T-helper 22 cell (primary cell): ENCODE results near the gene GGT6.

ENCODE experiments used
- DNase-seq: peaks from one replicate; pipeline ENCODE4 v3.0.0-alpha.2; 2020; ENCODE audit warnings: low read depth

GGT6 gene

DNA sequence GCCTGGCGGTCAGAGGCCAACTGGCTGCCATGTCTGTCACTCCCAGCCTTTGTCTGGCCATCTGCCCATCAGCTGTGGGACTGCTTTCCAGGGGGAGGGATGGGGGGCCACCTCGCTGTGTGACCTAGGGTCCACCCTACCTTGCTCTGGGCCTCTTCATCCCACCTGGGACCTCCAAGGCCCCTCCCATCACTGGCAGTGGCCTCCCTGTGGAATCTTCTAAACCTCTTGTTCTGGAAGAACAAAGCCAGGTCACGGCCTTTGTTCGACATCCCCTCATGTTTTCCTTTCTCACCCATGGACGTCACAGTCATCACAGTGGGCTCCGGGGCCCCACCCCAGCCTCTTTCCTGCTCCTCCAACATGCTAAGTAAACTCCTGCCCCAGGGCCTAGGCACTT lies 37.7 kb downstream of the GGT6 start:
- DNase-seq: no peak

DNA sequence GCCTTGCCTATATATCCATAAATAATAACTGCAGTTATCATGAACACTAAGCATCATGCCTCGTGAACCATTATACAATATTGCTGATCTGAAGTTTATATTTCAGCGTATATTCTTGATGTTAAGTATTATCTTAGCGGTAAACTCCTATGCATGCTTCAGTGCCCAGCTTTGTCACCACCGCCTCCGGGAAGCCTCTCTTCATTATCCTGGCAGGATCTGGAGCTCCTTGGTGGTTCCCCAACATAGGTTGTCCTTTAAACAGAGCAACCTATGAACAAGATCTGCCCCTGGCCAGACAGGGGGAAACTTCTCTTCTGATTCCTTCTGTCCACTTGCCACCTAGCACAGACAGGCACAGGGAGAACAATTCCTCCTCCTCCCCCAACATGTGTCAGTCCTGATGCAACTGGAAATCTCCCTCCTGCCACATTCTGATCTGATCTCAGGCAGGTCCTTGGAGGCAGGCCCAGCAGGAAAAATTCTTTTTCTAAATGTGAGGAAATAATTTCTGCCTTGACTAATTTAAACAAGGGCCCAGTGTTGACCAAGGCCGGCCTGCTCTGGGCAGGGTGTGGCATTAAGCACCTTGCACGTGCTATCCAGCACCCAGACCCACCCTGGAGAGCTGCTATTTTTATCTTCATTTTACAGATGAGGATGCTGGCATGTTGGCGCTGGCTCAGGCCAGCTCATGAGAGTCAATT lies 39.3 kb downstream of the GGT6 start:
- DNase-seq: no peak

DNA sequence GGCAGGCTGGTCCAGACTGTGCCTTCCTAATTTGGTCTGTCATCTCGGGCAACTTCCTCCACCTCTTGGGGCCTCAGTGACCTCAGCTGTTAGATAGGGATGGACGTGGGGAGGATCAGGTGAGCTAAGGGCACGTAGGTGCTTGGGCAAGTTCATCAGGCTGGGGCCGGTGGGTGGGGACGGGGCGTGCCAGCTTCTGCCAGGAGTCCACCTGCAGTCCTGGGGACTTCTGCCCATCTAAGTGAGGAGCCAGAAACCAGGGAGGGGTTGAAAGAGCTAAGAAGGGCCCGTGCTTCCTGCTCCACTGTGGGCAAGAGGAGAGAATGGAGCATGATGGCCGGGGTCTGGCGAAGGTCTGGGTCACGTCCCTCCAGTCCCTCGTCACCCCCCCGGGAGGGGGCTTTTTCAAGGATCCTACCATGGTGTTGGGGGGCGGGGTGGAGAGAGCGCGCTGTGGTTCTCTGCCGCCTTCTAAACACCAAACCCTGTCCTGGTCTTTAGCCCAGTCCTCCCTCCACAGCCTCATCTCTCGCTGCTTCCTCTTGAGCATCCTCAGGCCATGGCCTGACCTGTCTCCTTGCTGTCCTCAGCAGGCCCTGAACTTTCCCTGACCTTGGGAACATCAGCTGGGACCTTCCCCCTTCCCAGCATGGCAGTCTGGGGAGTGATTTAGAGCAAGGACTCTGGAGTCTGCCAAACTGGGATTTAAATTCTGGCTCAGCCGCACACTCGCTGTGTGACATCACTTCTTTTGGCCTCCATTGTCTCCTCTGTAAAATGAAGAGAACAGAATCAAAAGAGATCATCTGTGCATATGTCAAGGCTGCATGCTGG lies 40.1 kb downstream of the GGT6 start:
- no peak for DNase-seq

DNA sequence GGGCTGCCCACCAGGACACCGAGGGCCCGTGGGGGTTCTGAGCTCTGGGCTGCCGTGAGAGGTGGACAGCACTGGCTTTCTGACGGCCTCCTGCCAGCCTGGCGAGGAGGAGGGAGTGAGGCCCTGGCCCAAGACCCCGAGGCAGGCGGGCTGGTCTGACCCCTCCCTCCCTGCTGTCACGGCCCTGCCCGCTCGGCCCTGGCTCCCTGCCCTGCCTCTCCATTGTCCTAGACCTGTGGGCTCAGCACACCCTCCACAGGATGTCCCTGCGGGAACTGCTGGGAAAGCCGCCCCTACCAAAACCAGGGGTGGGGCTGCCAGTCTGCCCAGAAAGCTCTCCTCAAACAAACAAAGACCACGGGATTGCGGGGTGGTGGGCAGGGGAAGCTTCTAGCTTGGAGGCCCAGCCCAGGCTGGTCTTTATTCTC lies 41.0 kb downstream of the GGT6 start:
- no peak for DNase-seq

DNA sequence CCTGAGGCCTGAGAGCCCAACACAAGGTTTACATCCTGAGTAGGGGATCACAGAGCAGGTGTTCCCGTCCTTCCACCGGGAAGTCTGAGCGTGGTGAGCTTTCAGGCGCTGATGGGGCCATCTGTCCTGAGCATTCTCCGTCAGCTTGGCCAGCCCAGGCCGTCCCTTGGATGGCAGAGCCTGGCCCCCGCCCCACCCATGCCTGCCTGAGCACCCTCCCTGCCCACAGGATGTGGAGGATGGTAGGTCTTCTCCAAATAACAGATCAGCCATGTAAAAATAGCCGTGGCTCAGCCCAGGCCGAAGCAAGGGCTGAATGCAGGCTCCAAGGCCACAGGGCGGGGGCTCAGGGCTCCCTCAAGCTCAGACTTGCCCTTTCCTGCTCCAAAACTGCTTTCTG lies 41.5 kb downstream of the GGT6 start:
- no peak for DNase-seq

DNA sequence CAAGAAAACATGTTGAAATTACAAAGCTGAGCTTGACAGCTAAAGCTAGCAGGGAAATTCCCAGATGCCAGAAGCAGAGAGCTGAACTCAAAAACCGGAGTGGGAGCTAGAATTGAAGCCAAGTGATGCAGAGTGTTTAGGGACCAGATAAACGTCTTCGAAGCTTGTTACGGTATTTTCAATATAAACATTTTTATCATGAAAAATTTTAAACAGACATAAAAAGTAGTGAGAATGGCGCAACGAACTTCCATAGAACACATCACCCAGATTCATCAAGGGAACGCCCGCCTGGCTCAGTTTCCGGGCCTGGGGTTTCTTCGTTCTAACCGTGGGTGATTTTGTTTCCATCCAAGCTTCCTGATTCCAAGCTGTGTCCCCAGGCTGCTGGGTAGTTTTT lies 43.6 kb downstream of the GGT6 start:
- no peak for DNase-seq

DNA sequence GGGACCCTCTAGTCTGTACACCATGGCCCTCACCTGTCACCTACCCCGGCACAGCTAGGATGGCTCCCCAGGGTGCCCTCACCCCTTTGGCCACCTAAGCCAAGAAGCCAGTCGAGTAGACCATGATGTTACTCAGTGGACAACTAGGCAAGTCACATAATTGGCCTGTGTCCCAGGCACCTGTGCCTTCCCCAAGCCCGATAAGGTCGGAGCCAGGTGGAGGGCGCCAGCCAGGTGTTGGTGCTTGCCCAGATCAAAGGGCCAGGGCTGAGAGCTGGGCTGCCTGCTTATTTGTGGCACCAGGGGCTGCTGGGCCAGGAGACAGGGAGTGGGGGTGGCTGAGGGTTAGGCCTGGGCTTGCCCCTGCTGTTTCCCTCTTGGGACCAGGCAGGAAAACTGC lies 44.9 kb downstream of the GGT6 start:
- DNase-seq: no peak

DNA sequence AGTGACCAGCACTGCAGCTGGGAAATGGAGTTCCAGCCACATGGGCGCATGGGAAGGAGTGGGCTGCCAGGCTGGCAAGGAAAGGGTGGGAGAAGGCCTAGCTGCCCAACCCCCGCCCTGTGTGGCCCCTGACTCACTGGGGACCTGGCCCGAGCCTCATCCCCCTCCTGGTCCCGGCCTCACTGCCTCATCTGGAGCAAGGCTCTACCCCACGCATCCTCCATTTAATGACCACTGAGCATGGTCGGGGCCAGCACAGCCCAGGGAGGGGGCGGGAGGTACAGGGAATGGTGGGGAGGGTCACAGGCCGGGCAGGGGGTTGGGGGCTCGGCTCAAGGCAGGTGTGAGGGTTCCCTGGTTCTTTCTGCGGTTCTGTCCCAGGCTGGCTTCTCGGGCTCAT lies 45.6 kb downstream of the GGT6 start:
- DNase-seq: no peak

DNA sequence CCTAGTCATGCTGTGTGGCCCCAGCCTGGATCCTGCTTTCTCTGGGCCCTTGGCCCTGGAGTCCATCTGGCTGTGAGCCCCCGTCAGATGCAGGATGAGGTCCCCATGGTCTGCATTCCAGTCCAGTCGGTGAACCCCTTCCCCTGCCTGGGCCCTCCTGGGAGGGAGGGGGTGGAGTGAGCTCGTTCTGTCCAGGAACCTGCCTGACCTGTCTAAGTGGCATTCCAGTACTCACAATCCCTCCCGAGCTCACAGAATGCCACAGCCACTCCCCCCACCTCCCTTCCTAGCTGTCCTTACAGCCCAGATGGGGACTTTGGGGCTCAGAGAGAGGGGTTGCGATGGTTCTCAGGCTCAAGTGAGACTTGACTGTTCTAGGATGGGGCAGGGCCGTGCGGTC lies 46.2 kb downstream of the GGT6 start:
- DNase-seq: no peak

DNA sequence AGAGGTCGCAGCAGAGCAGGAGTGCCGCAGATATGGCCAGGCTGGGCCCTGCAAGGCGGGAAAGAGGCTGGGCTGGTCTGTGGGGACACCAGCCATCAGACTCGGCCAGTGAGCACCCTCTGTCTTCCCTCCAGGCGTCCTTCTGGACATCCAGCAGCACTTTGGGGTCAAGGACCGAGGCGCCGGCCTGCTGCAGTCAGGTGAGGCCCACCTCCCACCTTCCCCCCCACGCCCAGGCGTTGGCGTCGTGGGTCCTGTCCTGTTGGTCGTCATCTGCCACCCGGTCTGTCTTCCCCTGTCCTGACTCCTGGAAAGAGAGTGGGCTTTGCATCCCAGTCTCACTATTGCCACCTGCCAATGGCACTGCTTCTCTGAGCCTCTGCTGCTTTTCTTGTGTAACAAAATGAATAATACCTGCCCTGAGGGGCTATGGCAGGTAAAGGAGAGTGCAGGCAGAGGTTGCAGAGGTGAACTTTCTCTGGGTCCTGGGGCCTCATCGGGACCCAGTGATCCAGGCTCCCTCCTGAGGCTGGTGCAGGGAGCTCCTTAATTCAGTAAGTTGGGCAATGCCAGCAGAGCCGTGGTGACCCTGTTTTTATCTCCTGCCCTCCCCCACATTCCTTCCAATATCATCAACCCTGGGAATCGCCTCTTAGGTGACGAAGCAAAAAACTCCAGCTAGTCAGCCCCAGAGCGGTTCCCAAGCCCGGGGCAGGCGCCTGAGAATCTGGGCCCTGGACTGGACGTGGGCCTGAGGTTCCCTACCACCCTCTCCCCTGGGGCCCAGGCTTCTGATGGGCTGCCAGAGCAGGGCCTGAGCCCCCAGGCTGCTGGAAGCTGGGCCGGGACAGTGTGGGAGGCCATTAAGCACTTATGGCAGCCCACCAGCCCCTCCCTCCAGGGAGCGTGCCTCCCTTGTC lies 47.0 kb downstream of the GGT6 start:
- DNase-seq: no peak

DNA sequence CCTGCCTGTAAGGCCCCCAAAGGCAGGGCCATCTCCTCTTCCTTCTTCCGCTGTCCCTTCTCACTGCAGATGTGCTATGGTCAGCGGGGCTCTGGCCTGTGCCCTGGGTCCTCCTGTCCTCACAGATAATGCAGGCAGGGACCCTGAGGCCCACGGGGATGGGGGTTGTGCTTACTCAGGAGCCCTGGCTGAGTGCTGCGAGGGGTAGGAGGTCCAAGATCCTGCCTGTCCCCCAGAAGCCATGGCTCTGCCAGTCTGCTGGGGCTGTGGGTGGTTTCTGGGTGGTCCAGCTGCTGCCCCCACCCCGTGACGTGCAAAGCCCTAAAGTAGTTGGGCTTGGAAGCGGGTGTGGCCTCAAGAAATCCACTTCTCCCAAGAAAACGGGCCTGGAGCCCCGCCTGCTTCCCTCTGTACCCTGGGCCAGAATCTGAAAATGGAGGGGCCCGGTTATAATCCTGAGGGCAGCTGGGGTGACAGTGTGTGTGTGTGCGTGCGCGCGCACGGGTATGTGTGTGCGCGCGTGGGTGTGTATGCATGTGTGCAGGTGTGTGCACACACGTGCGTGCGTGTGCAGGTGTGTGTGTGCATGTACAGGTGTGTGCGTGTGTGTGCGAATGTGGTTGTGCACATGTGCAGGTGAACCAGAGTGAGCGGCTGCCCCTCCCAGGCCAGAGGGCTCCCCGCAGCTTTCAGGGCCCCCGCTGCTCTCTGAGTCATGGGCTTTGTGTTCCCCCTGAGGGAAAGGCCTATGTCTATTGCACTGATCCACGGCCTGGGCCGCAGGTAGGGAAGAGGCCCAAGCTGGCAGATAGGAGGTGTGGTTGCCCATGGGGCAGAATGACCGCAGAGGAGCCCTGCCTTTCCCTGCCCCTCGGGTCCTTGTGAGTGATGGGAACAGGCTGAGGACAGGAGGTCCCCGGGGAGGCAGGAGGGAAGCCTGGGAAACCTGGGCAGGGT lies 47.9 kb downstream of the GGT6 start:
- no peak for DNase-seq

DNA sequence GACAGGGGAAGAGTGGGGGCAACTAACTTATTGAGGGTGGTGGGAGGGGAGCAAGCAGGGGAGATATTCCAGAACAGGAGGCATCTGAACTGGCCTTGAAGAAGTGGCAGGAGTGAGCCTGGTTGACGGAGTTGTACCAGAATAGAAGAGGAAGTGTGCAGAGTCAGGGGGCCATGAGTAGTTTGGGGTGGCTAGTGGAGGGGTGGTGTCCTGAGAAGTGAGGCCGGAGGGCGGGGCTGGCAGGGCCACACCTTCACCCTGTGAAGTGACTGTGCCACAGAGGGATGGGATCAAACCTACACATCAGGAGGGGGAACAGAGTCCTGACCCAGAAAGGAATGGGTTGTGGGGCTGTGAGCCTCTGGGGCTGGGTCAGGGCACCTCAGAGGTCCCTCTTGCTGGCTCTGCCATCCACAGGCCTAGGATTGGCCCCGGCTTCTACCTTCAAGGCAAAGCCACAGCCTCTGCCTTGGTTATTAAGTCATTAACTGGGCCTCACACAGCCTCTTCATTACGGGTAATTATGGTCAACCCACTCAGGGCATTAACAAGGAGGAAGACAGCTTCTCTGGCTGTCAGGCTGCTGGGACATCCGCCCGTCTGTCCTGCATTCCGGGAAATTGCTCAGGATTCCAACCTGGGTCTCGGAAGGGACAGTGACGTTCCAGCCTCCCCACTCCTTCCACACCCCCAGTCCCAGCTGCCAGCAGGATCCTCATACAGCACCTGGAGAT lies 49.0 kb downstream of the GGT6 start:
- DNase-seq: no peak

DNA sequence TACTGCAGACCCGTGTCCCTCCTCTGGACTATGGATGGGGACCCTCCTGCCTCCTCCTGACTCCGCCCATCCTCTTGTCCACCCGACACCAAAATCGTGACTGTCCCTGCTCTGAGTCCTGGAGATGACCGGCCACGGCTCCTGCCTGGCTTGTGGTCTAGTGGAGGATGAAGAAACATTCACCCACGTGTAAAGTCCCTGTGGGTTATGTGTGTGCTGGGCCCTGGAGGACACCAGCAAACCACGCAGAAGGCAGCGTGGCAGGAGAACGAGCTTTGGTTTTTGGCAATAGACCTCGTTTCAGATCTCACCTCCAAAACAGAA lies 49.8 kb downstream of the GGT6 start:
- DNase-seq: no peak

DNA sequence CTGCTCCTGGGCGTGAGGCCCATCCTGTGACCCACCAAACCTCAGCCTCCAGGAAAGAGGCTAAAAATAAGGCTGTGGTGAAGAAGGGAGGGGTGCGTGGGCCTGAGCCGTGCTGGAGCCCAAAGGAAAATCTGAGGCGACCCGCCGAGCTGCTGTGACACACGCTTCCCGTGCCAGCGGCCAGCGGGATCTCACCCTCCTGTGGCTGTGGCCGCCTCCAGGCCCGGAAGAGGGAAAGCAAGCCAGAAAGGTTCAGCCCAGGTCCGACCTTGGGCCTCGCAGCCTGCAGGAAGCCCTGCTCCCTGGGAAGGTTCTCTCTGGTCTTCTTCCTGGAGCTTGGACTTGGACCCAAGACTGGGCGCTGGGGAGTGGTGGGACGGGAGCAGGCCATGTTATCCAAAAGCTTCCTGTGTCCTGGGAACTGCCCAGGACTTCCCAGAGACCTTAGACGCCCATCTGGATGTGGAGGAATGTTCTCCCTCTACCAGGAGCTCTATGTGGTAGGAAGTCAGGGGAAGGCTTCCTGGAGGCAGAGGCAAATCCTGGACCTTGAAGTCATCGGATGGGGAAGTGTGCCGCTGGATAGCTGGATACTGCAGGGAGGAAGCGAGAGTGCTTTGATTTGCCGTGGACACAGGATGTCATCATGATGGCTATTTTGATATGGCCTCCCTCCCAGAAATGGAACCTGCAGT lies 50.3 kb downstream of the GGT6 start:
- DNase-seq: no peak

DNA sequence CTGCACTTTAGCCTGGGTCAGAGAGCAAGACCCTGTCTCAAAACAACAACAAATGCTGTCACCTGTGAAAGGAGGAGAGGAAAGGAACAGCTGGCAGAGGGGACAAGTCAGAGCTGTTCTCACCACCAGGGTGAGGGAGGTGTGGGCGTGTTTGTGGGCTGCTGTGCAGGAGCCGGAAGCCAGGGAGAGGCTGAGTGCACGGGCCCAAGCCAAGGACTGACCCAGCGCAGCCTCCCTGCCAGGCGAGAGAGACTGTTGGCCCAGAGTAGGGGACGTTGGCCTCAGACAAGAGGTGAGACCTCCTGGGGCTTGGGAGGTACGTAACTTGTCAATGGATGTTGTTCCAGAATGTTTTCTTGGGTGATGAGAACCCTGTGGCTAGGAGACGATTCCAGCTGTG lies 51.0 kb downstream of the GGT6 start:
- DNase-seq: no peak

DNA sequence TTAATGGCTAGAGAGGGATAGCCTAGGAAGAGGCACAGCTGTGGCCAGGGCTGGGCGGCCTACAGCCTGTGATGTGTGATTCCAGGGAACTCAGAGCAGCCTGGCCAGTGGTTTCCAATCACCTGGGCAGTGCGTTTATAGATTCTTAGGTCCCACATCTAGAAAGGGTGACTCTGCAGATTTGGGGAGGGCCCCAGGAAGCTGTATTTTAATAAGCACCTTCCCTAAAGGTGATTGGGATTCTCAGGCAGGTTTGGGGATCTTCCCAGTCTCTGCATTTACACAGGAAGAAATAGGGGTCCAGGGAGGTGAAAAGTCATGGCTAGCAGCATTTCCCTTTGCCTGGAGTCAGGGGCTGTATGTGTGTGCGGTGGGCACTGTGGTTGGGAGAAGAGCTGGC lies 52.2 kb downstream of the GGT6 start:
- DNase-seq: no peak

DNA sequence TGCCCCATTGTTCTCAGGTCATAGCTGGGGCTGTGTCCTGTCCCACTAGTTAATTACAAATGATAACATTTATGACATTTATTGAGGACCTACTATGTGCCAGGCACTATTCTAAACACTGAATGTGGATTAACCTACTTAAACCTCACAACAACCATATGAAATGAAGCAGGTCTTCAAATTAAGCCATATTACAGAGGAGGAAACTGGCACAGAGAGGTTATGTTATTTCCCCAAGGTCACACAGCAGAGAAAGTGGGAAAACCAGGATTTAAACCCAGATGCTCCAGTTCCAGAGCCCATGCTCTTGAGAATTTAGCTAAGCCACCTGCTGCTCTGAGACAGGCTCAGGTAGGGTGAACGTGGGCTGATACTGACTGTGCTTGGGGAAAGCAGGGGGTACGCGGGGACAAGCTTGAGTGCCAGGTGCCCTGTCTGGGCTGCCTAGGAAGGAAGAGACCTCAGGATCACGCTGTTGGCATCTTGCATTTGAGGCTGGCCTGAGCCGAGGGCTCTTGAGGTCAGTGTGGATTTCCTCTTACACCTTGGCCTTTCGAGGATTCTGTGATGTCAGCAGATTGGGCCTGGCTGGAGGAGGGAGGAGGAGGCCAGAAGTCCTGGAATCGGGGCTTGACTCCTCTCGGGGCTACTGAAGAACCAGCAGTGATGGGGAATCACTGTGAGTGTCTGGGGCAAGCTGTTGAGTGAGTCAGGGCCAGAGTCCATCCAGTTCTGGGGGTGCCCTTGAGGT lies 52.8 kb downstream of the GGT6 start:
- DNase-seq: no peak
